Stimulated activated CD8-positive, alpha-beta memory T cell treated with anti-CD3 and anti-CD28 coated beads, Interleukin-12 subunit alpha, Interleukin-12 subunit beta, amount 100 ng/mL, for 1 hour (primary cell): ENCODE results near the gene TAF11L3.
"Not testable (repeated sequence)": the region's sequence is repeated elsewhere in the genome, so short reads cannot be mapped to it uniquely, and the experiment has no call there.

Source experiments
- DNase-seq: peaks from one replicate; pipeline ENCODE4 v3.0.0-alpha.2; 2020; ENCODE audit warnings: low read depth

The TAF11L3 gene

DNA sequence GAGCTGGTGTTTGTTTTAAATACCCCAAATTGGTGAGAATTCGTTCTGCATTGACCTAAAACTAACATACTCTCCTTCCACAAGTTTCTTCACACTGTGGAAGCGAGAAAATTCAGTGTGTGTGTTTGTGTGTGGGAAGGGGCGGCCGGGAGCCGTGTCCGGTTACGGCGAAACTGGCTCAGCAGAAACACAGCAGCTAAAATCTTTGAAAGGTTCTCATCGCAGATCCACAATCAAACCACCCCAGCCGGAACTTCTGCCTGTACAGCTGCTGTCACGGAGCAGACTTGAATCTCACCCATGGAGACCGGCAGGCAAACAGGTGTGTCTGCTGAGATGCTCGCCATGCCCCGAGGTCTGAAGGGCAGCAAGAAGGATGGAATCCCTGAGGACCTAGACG lies at the start of gene TAF11L3:
Gene TAF11L3 (plus strand): TSS at position 301 of the 400 bp plus-strand sequence.
- DNase-seq, result not testable (repeated sequence)

DNA sequence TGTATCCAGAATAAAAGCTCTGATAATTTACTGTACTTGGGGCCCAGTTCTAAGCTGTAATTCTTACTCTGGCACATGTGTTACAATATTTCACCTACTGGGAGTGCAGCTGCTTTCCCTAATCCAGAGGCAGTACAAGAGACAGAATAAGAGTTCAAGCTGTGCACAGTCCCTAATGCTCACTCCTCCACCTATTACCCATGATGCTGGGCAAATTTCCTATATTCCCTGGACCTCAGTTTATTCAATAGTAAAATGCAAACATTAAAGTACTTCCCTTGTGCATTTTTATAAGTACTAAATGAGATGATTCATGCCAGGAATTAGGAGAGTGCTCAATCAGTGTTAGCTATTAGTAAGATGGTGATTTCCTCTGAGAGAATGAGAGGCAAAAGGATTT lies 48.1 kb upstream of the TAF11L3 start:
- DNase-seq, result no peak

DNA sequence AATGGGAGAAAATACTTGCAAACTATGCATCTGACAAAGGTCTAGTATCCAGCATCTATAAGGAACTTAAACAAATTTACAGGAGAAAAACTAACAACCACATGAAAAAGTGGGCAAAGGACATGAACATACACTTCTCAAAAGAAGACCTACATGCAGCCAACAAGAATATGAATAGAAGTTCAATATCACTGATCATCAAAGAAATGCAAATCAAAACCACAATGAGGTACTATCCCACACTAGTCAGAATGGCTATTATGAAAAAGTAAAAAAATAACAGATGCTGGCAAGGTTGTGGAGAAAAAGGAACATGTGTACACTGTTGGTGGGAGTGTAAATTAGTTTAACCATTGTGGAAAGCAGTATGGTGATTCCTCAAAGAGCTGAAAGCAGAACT lies 43.1 kb upstream of the TAF11L3 start:
- not testable (repeated sequence) for DNase-seq

DNA sequence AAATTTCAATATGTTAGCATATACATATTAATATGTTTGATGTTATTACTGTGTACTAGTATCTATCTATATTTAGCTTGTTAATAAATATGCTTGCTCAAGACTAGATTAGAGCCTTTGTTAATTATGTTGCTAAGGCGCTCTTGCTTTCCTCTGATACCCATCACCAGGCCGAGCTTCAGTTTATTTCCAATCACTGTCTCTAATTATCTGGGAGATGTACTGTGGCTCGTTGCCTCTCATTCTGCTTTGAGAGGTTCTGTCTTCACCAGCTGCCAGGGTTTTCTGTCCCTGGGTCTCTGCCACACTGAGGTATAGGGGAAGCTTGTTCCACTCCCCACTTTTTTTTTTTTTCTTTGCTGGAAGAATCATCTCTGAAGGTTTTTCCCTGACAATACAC lies 41.1 kb upstream of the TAF11L3 start:
- DNase-seq, result no peak

DNA sequence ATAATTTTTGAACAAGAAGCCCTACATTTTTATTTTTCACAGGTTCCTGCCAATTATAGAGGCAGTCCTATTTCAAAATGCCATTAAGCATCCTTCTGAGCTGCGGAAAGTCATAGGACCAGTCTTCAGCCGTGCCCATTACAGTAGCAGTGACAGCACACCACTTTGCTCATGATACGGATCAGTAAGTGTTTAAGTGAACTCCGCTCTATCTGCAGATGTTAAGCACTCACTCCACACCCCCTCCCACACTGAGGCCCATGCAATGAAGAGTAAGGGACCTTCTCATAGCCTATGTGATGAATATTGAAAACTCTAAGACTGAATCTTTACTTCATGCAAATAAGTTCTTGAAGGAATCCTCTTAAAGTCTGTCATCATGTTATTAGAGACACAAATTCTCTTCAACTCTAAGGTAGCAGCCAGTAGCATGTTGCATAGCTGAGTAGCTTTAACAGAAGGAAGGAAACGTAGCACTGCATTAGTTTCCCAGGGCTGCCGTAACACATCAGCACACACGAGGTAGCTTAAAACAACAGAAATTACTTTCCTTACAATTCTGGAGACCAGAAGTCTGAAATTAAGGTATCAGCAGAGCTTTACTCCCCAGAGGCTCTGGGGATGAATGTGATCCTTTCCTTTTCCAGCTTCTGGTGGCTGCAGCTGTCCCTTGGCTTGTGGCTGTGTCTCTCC lies 40.4 kb upstream of the TAF11L3 start:
- DNase-seq, result no peak

DNA sequence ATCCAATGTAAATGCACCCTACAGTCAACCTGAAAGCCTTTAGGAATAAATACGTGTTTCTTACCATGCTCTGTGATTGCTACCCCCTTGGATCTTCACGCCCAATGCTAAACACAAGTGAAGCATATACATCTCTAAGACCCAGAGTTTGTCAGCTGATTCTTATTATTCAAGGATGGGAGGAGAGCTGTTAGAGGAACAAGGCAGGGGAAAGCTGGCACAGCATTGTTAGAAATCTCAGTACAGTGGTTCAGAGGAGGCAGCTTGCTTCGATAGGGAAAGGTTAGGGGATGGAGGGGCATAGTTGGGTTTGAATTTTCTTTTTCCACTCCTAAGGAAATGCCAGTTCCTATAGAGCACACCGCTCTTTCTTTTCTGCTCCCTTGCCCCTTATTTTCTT lies 36.8 kb upstream of the TAF11L3 start:
- DNase-seq, result no peak

DNA sequence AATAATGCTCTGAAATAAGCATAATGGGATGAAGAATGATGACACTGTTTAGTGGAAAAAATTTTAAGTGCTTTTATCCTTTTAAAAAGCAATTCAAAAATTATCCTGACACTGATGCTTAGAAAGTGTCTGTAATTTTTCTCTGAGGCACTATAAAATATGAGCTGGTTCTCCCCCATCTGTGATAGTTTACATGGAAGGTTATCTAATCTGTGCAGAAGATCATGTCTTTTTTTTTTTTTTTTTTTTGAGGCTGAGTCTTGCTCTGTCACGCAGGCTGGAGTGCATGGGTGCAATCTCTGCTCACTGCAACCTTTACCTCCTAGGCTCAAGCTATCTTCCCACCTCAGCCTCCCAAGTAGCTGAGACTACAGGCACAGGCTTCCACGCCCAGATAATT lies 35.4 kb upstream of the TAF11L3 start:
- DNase-seq, result no peak

DNA sequence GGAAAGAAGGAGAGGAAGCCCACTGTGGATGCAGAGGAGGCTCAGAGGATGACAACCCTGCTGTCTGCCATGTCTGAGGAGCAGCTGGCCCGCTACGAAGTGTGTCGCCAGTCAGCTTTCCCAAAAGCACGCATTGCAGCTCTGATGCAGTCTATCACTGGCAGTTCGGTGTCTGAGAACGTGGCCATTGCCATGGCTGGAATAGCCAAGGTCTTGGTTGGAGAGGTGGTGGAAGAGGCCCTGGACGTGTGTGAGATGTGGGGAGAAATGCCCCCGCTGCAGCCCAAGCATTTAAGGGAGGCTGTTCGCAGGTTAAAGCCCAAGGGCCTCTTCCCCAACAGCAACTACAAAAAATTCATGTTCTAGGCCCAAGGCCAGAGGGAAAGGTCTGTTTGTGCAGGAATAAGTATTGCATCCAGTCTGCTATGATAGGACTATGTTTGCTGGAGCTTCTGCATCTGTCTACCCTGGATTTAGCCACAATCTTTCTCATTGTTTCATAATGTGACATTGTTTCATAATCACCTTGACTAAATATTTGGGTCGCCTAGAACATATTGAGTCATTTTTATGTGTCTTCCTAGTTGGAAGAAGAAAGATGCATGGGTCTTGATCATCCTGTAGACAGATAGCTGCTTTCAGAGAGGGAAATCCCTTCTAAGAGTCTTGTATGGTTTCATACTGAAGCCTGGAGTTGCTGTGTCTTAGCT lies 31.5 kb upstream of the TAF11L3 start:
- not testable (repeated sequence) for DNase-seq

DNA sequence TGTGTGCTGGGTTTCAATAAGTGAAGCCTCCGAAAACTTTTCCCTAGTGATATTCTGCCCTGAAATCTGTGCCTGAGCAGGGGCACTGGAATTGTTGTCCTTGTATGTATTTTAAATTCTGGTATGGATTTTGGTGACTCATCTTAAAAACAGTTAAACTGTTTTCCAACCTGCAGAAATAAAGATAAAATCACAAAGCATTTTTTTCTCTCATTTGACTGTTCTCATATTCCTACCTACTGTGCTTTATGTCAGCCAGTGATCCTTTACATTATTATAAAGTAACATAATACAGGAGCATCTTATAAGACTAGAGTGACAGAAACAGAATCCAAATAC lies 31.0 kb upstream of the TAF11L3 start:
- no peak for DNase-seq

DNA sequence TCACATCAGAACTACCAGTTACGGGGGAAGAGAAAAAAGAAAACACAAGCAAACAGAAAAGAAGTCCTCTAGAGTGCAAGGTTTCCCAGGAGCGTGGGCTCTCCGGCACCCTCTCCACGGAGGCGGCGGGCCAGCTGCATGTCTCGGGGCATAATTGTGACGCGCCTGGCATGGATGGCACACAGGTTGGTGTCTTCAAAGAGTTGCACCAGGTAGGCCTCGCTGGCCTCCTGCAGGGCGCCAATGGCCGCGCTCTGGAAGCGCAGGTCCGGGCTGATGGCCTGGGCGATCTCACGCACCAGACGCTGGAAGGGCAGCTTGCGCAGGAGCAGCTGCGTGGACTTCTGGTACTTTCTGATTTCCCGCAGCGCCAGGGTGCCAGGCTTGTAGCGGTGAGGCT lies 26.9 kb upstream of the TAF11L3 start:
- DNase-seq, result not testable (repeated sequence)

DNA sequence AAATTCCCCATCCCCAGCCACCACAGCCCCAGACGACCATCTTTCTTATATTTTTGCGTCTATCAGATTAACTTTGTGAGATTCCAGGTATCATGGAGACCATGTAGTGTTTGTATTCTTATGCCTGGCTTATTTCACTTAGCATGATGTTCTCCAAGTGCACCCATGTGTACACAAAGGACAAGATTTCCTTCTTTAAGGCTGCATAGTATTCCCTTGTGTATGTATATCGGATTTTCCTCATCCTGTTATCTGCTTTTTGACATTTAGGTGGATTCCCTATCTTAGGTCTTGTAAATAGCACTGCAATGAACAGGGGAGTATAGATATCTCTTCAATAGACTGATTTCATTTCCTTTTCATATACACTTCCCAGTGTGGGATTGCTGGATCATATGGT lies 25.4 kb upstream of the TAF11L3 start:
- no peak for DNase-seq

DNA sequence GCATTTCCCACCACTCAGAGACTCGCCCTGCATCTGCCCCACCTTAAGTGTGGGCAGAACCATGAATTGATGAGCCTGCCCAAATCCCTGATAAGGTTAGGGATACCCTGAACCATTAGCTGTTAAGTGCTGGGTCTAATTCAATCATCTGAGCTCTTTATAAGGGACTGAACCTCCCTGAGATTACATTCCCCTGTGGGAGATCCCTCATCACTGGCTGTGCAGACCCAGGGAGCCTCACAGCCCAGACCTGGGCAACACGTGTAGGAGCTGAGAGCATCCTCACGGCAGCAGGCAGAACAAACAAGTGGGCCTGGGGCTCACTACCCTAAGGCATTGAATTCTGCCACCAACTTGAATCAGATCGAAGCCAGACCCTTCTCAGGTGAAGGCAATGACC lies 20.7 kb upstream of the TAF11L3 start:
- no peak for DNase-seq

DNA sequence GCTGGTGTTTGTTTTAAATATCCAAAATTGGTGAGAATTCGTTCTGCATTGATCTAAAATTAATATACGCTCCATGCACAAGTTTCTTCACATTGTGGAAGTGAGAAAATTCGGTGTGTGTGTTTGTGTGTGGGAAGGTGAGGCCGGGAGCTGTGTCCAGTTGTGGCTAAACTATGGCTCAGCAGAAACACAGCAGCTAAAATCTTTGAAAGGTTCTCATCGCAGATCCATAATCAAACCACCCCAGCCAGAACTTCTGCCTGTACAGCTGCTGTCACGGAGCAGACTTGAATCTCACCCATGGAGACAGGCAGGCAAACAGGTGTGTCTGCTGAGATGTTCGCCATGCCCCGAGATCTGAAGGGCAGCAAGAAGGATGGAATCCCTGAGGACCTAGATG lies 20.2 kb upstream of the TAF11L3 start, which contains the start of gene TAF11L2:
Gene TAF11L2 (plus strand): TSS at position 301 of the 400 bp plus-strand sequence.
- DNase-seq, result not testable (repeated sequence)

DNA sequence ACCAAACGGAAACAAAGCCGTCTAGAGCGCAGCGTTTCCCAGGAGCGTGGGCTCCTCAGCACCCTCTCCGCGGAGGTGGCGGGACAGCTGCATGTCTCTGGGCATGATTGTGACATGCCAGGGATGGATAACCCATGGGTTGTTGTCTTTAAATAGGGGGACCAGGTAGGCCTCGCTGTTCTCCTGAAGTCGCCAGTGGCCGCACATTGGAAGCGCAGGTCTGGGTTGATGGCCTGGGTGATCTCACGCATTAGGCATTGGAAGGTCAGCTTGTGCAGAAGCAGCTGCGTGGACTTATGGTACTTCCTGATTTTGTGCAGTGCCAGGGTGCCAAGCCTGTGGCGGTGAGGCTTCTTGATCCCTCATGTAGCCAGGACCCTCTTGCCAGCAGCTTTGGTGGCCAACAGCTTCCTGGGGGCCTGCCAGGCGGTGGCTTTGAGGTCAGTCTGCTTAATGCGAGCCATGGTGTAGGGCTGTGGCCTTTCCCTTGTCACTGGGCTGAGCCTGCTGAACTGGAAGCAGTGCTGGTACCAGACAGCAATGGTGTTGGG lies 6.3 kb upstream of the TAF11L3 start:
- DNase-seq, result no peak

DNA sequence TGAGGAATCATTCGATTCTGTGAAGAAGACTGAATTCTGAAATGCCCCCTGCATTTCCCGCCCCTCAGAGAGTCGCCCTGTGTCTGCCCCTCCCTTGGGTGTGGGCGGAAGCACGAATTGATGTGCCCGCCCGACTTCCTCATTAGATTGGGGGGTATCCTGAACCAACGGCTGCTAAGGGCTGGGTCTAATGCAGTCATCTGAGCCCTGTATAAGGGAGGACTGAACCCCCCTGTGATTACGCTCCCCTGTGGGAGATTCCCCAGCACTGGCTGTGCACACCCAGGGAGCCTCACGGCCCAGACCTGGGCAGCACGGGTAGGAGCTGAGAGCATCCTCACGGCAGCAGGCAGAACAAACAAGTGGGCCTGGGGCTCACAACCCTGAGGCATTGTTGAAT lies 641 bp upstream of the TAF11L3 start:
- not testable (repeated sequence) for DNase-seq

DNA sequence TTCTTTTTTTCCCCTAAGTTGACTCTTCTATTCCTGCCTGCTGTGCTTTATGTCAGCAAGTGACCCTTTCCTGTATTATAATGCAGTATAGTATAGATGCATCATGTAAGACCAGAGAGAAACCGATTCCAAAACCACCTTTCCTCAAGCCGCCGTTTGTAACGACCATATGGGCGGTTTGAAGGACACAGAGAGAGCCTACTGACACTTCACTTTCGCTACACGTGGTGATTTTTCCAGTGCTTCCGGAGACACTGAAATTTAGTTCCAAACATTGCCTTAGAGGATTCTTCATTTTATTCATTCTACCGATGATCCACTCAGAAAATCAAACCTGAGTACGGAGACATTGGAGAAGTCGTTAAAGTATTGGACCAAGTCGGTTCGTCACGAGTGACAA lies 1.3 kb downstream of the TAF11L3 start:
- DNase-seq, result not testable (repeated sequence)

DNA sequence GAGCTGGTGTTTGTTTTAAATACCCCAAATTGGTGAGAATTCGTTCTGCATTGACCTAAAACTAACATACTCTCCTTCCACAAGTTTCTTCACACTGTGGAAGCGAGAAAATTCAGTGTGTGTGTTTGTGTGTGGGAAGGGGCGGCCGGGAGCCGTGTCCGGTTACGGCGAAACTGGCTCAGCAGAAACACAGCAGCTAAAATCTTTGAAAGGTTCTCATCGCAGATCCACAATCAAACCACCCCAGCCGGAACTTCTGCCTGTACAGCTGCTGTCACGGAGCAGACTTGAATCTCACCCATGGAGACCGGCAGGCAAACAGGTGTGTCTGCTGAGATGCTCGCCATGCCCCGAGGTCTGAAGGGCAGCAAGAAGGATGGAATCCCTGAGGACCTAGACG lies 3.3 kb downstream of the TAF11L3 start, which contains the start of gene TAF11L4:
Gene TAF11L4 (plus strand): TSS at position 301 of the 400 bp plus-strand sequence.
- not testable (repeated sequence) for DNase-seq

DNA sequence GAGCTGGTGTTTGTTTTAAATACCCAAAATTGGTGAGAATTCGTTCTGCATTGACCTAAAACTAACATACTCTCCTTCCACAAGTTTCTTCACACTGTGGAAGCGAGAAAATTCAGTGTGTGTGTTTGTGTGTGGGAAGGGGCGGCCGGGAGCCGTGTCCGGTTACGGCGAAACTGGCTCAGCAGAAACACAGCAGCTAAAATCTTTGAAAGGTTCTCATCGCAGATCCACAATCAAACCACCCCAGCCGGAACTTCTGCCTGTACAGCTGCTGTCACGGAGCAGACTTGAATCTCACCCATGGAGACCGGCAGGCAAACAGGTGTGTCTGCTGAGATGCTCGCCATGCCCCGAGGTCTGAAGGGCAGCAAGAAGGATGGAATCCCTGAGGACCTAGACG lies 6.8 kb downstream of the TAF11L3 start, which contains the start of gene TAF11L5:
Gene TAF11L5 (plus strand): TSS at position 301 of the 400 bp plus-strand sequence.
- not testable (repeated sequence) for DNase-seq

DNA sequence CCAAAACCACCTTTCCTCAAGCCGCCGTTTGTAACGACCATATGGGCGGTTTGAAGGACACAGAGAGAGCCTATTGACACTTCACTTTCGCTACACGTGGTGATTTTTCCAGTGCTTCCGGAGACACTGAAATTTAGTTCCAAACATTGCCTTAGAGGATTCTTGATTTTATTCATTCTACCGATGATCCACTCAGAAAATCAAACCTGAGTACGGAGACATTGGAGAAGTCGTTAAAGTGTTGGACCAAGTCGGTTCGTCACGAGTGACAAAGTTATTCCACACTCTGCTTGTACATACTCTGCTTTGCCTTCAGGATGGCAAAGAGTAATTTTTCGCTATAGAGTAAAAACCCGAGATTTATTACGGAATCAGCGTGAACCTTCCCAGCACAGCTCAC lies 8.3 kb downstream of the TAF11L3 start:
- not testable (repeated sequence) for DNase-seq

DNA sequence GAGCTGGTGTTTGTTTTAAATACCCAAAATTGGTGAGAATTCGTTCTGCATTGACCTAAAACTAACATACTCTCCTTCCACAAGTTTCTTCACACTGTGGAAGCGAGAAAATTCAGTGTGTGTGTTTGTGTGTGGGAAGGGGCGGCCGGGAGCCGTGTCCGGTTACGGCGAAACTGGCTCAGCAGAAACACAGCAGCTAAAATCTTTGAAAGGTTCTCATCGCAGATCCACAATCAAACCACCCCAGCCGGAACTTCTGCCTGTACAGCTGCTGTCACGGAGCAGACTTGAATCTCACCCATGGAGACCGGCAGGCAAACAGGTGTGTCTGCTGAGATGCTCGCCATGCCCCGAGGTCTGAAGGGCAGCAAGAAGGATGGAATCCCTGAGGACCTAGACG lies 10.2 kb downstream of the TAF11L3 start, which contains the start of gene TAF11L6:
Gene TAF11L6 (plus strand): TSS at position 301 of the 400 bp plus-strand sequence.
- DNase-seq, result not testable (repeated sequence)
